Fibroblast of mammary gland (primary cell): Measurements from ENCODE around the gene DSCAM.

ENCODE experiments used
- DNase-seq: peaks from one replicate; pipeline ENCODE4 v3.0.0-alpha.2; 2010; ENCODE audit warnings: low read depth
- H3K4me3 ChIP-seq: 2 replicates; pipeline ENCODE4 v1.5.1; 2011; ENCODE audit warnings: low read depth, mild to moderate bottlenecking, low read length, moderate library complexity; ENCODE audit not compliant: control insufficient read depth
- TF ChIP-seq, protein P1 (sequence below): conservative IDR thresholded peaks from 2 replicates; pipeline ENCODE4 v1.5.1; 2011; ENCODE audit warnings: low read depth, low read length, inconsistent platforms; ENCODE audit not compliant: control insufficient read depth, insufficient read depth

The DSCAM gene

DNA sequence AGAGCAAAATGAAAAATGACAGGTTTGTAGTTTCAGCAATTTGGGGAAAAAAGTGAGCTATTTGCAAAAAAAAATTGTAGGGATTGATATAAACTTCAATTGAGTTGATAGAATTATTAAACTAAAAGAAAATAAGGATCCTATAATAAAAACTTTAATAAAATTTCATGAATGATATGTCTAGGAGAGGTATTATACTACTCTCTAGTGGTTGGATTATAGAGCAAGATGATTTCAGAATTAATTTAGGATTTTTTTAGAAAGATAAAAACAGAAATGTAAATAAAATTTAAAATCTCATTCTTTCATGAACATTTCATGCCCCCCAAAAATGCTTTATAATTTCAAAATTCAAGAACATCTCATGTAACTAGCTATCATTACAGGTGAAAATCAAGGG is 430.4 kb downstream of the DSCAM start:
- TF ChIP-seq, protein P1, sequence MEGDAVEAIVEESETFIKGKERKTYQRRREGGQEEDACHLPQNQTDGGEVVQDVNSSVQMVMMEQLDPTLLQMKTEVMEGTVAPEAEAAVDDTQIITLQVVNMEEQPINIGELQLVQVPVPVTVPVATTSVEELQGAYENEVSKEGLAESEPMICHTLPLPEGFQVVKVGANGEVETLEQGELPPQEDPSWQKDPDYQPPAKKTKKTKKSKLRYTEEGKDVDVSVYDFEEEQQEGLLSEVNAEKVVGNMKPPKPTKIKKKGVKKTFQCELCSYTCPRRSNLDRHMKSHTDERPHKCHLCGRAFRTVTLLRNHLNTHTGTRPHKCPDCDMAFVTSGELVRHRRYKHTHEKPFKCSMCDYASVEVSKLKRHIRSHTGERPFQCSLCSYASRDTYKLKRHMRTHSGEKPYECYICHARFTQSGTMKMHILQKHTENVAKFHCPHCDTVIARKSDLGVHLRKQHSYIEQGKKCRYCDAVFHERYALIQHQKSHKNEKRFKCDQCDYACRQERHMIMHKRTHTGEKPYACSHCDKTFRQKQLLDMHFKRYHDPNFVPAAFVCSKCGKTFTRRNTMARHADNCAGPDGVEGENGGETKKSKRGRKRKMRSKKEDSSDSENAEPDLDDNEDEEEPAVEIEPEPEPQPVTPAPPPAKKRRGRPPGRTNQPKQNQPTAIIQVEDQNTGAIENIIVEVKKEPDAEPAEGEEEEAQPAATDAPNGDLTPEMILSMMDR = no peak
- no peak for DNase-seq
- no peak overlapping the region for H3K4me3 ChIP-seq

DNA sequence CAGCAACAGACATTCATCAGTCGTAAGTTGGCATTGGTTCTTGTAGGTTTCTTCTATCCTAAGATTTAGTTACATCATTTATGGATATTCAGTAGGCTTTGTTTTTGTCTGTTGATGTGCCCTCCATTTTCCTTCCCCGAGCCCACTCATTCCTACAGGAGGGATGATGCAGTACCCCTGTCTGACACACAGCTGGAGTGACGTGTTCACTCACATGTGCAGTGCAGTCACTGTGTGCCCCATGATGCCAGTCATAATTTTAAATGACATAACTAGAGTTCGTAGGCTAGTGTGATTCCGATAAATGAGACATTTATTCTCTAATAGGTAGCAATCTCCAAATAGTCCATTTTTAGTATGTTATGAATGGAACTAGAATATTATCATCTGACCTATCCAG is 438.4 kb downstream of the DSCAM start:
- DNase-seq = no peak
- no peak overlapping the region for H3K4me3 ChIP-seq
- TF ChIP-seq, protein P1 = no peak

DNA sequence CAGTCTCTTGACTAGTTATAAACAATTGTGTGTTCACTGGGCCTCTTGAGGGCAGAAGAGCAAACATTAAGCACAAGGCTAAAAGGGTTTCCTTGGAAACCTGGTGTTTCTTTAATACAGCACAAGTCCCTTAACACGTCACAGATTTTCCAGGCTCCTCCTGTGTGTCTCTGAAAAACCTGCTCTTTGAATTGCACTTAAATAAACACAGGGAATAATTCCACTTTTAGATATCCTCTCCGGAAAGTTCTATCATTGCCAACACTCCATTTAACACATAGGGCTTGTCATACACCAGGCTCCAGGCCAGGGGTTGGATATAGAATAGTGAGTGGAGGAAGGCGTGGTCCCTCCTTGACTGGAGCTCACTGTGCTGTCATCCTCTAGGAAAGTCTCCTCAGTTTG is 442.6 kb downstream of the DSCAM start:
- TF ChIP-seq, protein P1 = no peak
- no peak for DNase-seq
- no peak overlapping the region for H3K4me3 ChIP-seq

GRCh38 chr21:40402884-40403582 is 443.9 kb downstream of the DSCAM start:
- DNase-seq = no peak
- no peak overlapping the region for H3K4me3 ChIP-seq
- TF ChIP-seq, protein P1 = no peak

DNA sequence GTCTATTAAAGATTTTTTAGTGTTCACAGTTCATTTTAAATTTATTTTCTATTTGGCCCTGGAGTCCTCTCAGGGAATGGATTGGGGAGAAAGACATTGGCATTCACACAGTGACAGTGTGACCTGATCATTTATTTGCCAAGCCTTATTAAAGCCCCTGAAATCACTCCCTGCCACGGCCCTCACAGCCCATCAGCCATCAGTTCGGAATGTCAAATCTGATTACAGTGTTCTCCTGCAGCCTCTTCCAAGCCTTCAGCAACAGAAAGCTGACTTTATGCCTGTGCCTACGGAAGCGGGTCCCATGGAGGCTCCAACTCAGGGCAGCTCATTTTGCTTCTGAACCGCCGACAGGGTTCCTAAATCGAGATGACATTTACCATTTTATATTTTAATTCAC is 451.2 kb downstream of the DSCAM start:
- no peak overlapping the region for H3K4me3 ChIP-seq
- DNase-seq = no peak
- TF ChIP-seq, protein P1 = no peak

DNA sequence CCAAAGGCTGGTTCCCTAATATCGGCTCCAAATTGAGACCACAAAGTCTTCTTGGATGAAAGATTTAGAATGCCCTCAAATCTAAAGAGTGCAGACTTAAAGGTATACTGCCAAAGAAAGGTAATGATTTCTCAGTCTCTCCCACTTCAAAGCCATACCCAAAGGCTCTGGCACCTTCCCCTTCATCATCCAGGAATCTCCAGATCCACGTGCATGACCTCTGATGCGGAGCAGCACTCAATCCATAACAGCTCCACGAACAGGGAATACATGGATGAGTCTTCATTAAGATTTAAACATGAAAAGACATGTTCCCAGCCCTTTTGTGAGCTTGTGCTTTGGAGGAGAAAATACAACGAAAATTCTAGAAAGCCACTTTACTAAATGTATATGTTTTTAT is 453.9 kb downstream of the DSCAM start:
- TF ChIP-seq, protein P1 = no peak
- DNase-seq = no peak
- no peak overlapping the region for H3K4me3 ChIP-seq

- no peak for DNase-seq
- TF ChIP-seq, protein P1 = no peak
- no peak overlapping the region for H3K4me3 ChIP-seq
Observed at GRCh38 chr21:40388046-40388445, 458.9 kb downstream of the DSCAM start.
